Tibial nerve (tissue), 3 donors: Measurements from ENCODE around the gene FAIM2.

Source experiments
- POLR2A ChIP-seq, 2 donors: fragments of 450-650 bp; IDR thresholded peaks; one replicate each; pipeline ENCODE4 v1.6.1; 2017; ENCODE audit warnings: antibody characterized with exemption in 2 of 2, mild to moderate bottlenecking in 2 of 2, moderate library complexity in 2 of 2
- TF ChIP-seq, protein P1 (sequence below), 5 experiments: fragments of 200-600 bp in 3 of 5; fragments of 450-650 bp in 2 of 5; sonication (generic) in 3 of 5; IDR thresholded peaks; one replicate each; pipeline ENCODE4 v1.5.1; 2016 to 2019; ENCODE audit warnings: antibody characterized with exemption in 5 of 5, mild to moderate bottlenecking in 3 of 5, moderate library complexity in 2 of 5

DNA sequence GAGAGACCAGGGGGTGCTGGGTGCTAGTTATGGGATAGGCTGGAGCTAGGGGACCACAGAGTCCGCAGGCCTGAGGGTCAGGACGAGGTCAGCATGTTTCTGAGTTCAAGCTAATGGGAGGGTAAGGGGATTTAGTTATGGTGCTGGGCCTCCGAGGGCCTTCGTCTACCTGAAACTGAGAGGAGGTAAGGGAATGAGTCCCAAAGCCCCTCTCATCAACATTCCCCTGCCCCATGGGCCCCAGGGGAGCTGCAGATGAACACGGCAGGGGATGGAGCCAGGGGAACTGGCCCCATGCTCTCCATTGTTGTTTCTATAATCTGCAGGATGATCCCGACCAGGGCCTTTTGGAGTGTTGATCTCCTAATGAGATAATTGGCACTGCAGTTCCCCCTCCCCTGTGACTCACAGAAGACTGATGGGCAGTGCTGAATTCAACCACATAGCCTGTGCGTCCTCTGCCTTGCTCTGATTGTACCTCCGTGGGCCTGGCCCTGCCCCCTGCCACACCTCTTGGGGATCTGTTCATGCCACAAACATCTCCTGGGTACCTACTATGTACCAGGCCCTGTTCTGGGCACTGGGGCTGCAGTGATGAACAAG is 21.4 kb downstream of the FAIM2 start:
- no peak for TF ChIP-seq POLR2A (IDR thresholded peaks at IDR 0.05)
- TF ChIP-seq, protein P1, sequence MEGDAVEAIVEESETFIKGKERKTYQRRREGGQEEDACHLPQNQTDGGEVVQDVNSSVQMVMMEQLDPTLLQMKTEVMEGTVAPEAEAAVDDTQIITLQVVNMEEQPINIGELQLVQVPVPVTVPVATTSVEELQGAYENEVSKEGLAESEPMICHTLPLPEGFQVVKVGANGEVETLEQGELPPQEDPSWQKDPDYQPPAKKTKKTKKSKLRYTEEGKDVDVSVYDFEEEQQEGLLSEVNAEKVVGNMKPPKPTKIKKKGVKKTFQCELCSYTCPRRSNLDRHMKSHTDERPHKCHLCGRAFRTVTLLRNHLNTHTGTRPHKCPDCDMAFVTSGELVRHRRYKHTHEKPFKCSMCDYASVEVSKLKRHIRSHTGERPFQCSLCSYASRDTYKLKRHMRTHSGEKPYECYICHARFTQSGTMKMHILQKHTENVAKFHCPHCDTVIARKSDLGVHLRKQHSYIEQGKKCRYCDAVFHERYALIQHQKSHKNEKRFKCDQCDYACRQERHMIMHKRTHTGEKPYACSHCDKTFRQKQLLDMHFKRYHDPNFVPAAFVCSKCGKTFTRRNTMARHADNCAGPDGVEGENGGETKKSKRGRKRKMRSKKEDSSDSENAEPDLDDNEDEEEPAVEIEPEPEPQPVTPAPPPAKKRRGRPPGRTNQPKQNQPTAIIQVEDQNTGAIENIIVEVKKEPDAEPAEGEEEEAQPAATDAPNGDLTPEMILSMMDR (IDR thresholded peaks at IDR 0.05): no peak
